HG03354 (cell line): ENCODE data around the gene CETP.

ENCODE experiments used
- ATAC-seq: cut with Tn5 transposase; IDR thresholded peaks from one replicate; pipeline ENCODE4 v1.9.1; 2021; ENCODE audit warnings: mild to moderate bottlenecking; ENCODE audit not compliant: unreplicated experiment, poor library complexity, severe bottlenecking

Gene CETP

DNA sequence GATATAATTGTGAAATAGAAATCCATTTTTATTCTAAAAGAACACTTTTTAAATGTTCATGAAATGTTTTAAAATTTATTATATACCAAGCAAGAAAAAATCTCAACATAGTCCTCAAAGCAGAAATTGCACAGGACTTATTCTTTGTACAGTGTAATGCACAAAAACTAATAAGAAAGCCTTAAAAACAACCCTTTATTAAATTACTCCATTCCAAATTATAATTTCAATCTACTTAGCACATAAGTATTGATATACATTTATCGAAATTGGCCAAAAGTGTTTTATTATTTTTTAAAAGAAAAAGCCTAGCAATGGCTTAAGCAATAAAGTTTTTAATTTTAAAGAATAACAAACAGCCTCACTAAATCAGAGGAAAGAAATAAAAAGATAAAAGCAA is 46.7 kb downstream of the CETP start:
- no peak for ATAC-seq

- ATAC-seq = no peak
These were observed 48.0 kb downstream of the CETP start for GRCh38 chr16:57009643-57010170.

GRCh38 chr16:57012353-57012752 is 50.6 kb downstream of the CETP start:
- no peak for ATAC-seq

DNA sequence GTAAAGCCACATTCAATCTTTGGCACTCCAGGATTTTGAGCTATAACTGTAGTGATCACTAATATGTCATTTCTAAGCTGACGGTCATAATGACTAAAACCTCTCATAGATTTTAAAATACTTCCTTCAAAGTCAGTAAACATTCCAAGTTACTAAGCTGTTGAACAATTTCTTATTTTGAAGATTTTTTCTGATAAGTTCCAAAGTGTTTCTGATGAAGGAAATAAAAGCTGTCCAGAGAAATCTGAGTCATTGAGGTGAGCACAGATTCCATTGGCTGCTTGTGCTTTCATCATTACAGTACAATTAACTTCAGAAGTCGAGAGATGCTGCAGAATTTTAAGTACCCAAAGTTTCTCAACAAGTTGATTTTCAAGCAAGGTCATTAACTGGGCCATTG is 51.5 kb downstream of the CETP start:
- ATAC-seq = no peak

DNA sequence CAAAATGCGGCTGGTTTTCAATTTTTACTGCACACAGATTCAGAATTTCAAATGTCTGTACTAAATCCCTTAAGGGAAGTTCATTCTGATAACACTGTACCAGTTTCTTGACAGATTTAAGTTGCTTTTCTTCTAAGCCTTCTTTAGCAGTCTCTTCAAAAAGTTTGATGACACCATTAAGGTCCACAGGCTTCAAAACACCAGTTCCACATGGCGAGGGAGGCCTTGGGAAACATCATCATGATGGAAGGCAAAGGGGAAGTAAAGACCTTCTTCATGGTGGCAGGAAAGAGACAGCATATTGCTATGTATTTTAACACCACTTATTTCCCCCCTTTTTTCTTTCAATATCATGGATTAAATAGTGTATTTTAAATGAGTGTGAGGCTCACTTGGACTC is 52.2 kb downstream of the CETP start:
- no peak for ATAC-seq

DNA sequence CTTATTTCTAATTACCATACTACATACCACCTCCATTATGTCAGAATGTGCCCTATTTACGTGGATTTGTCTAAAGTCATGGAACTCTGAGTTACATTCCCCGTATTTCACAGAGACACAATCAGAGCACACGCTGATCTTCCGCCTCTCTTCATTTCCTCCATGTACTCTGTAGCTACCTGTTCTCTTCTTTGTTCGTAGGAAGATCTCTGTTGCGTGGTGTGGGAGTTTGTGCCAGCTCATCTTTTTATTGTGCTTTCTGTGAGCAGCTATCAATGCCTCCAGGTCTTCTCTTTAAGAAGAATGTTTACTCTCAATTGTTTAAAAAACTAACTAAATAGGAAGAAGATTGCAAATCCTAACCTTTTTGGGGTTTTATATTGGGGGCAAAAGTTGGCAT is 54.6 kb downstream of the CETP start:
- no peak for ATAC-seq

GRCh38 chr16:57016831-57017230 is 55.1 kb downstream of the CETP start:
- ATAC-seq = no peak

GRCh38 chr16:57017251-57017650 is 55.5 kb downstream of the CETP start:
- ATAC-seq = no peak

GRCh38 chr16:57019746-57020145 is 58.0 kb downstream of the CETP start:
- no peak for ATAC-seq

DNA sequence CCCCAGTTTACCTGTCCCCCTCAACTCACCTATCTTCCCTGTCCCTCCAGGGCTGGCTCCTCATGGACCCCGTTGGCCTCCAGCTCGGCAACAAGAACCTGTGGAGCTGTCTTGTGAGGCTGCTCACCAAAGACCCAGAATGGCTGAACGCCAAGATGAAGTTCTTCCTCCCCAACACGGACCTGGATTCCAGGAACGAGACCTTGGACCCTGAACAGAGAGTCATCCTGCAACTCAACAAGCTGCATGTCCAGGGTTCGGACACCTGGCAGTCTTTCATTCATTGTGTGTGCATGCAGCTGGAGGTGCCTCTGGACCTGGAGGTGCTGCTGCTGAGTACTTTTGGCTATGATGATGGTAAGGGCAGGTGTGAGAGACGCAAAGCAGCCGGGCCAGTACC is 58.9 kb downstream of the CETP start:
- no peak for ATAC-seq

GRCh38 chr16:57021757-57022156 is 60.0 kb downstream of the CETP start:
- no peak for ATAC-seq

DNA sequence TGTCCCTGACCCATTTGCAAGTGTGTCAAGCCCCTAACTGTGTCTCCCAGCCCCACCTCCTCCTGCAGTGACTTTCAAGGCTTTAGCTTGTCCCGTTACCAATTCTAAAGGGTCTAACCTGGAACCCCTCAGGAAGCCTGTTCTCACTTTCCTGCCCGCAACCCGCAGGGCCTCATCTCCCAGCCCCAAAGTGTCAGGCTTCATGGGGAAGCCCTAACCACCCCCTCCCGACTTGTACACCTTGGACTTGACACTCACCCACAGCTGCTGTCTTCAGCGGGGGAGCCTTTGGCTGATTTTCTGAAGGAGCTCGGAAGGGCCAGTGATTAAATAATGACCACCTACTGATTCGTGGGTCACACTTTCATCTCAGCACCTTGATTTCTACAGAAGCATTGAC is 60.7 kb downstream of the CETP start:
- ATAC-seq = no peak

DNA sequence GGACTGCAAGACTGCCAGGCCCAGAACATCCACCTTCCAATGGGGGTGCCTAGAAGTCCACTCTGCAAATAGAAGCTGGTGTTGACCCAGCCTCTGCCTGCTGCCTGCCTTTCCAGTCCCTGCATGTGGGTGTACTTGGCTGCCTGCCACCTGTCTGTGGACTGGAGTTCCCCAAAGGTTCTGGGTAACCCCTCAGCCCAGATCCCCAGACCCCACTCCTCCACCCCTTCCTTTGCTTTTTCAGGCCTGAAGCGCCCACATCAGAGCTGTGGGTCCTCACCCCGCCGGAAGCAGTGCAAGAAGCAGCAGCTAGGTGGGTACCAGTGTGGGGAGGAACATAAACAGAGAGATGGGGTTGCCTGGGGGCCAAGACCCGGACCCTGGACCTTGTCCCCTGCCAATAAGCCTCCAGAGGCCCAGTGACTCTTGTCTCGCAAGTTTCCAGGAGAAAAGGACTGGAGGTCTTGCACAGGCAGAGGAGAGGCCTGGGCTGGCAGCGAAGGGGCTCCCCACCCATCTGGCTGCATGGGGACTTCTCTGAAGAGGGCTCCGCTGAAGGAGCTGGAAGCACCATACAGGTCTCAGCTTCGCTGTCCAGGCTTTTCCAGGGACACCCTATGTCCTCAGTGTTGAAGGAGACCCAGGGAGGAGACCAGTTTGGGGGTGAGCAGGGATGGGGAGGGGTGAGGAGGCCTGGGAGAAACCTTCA is 61.9 kb downstream of the CETP start:
- ATAC-seq = no peak

DNA sequence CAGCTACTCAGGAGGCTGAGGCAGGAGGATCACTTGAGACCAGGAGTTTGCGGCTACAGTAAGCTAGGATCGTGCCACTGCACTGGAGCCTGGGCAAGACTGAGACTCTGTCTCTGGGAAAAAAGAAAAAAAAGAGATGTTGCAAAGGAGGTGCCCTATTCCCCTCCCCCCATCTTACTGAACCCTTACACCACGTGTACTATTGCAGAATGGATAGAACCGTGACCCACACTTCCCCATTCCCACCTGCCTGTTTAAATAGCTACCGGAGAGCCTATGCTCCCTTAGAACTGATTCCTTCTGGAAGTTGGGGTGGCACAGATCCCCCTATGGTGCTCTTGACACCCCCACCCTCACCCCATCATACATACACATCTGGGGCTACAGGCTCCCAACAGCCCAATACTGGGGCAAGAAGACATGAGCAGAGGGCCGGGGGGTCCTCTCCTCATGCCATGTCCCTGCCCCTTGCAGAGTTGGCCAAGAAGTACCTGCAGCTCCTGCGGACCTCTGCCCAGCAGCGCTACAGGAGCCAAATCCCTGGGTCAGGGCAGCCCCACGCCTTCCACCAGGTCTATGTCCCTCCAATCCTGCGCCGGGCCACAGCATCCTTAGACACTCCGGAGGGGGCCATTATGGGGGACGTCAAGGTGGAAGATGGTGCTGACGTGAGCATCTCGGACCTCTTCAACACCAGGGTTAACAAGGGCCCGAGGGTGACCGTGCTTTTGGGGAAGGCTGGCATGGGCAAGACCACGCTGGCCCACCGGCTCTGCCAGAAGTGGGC is 63.3 kb downstream of the CETP start:
- no peak for ATAC-seq

- no peak for ATAC-seq
These were observed 64.4 kb downstream of the CETP start for GRCh38 chr16:57025941-57026777.

DNA sequence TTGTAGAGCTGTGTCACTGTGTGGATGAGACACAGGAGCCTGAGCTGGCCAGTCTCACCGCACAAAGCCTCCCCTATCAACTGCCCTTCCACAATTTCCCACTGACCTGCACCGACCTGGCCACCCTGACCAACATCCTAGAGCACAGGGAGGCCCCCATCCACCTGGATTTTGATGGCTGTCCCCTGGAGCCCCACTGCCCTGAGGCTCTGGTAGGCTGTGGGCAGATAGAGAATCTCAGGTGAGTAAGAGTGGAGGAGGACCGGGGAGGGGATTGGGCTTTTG is 65.0 kb downstream of the CETP start:
- ATAC-seq = no peak

DNA sequence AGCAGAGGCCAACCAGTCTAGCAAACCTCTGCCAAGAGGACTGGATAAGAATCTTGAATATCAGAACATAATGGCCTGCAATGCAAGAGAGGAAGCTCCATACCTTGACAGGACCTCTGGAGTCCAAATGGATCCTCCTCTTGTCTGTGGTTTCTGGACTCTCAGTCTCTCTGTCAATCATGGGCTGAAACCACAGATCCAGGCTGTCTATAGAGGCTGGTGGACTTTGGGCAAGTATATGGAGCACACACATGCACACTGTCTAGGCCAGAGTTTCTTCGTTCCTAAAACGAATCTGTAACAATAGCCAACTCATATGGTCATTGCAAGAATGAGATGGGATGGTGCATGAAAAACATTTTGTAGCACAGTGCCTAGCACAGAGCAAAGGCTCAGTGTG is 65.3 kb downstream of the CETP start:
- no peak for ATAC-seq

GRCh38 chr16:57028086-57028485 is 66.3 kb downstream of the CETP start:
- ATAC-seq = no peak

- no peak for ATAC-seq
These were observed 67.7 kb downstream of the CETP start for GRCh38 chr16:57029161-57030160.
